GM18909 (cell line): ENCODE data around the gene MGME1.

ENCODE experiments used
- ATAC-seq: cut with Tn5 transposase; IDR thresholded peaks from one replicate; pipeline ENCODE4 v1.9.1; 2021; ENCODE audit warnings: mild to moderate bottlenecking; ENCODE audit not compliant: unreplicated experiment, poor library complexity

MGME1 gene

GRCh38 chr20:17968366-17969277, at the start of gene MGME1, which contains the start of gene SNX5:
TSS of gene MGME1 (plus strand) at chr20:17969018. CDS start at chr20:17969860, 842 bp downstream.
TSS of gene SNX5 (minus strand) at chr20:17968794. CDS start at chr20:17968425, 369 bp downstream.
- peak; percentile 83 for ATAC-seq

DNA sequence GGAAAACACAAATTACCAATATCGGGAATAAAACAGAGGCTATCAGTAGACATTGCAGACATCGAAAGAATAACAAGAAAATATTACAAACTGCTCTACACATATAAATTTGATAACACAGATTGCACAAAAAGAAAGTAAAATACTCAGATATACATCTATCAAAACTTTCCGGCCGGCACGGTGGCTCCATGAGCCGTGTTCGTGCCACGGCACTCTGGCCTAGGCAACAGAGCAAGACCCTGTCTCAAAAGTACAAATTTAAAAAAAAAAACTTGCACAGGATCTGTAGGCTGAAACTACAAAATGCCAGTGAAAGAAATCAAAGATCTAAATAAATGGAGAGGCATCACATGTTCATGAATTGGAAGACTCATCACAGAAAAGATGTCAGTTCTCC, 49.7 kb upstream of the MGME1 start:
- no peak for ATAC-seq

- ATAC-seq: no peak
These were observed 47.0 kb upstream of the MGME1 start for GRCh38 chr20:17921774-17922173.

DNA sequence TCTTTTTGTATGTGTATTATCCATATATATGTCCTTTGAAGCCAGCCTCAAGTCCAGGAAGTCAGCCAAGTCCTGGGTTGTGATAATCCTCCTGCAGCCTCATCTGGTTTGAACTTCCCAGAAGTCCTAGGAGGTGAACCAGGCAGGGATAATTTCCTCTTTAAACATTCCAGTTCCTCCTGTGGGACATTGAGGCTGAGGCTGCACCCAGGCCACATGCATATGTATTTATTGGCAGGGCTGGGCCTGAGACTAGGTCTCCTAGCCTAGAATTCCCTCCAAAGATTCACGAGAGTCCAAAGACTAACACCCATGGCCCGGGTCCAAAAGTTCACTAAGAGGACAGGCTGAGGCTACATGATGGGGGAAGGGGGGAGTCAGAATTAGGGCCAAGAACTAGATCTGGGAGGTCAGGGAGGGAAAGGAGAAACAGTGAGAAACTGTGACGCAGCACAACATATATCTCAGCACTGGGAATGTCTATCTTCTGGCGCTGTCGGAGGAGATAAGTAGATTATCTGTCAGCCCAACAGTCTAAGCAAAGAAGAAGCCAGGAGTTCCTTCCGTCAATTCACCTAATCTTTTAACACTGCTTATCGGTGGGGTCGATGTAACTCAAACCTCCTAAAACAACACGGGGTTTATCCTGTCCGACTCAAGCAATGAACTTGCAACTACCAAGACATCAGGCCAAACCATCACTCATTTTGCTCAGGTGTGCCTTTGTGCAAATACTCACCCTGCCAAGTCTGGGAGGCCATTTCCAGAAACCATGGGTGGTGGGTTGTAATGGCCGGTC, 43.5 kb upstream of the MGME1 start:
- ATAC-seq: no peak

DNA sequence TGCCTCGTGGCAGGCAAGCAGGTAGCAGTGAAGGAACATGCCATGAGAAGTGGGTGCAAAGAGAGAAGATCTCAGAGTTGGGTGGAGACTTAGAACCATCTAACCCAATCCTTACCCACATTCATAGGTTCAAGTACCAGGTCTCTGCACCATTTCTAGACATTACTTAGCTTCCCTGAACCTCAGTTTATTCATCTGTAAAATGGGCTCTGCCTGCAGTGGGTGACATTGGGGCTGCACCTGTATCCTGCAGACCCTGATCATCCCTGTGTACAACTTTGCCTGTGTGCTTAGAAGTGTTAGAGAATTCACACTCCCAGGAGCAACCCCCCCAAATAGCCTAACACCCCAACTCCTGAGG, 42.9 kb upstream of the MGME1 start:
- ATAC-seq: no peak

DNA sequence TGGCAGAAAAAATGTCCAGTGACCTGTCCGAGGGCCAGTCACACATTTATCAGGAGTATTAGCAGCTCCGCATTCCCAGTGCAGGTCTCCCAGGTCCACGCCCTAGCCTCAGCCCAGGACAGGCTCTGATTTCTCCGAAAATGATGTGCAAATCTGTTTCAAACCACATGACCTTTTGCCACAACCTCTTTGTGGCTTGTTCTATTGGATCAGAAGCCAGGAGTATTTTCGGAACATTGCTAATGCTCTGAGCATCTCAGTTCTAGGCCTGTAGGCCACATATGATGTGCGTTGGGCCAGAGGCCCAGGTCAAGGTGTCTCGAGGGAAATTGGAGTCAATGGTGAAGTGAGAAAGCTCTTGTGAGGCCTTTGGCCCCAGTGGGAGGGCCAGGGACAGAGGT, 40.6 kb upstream of the MGME1 start:
- ATAC-seq: no peak

GRCh38 chr20:17928633-17929311, 40.0 kb upstream of the MGME1 start:
- no peak for ATAC-seq

DNA sequence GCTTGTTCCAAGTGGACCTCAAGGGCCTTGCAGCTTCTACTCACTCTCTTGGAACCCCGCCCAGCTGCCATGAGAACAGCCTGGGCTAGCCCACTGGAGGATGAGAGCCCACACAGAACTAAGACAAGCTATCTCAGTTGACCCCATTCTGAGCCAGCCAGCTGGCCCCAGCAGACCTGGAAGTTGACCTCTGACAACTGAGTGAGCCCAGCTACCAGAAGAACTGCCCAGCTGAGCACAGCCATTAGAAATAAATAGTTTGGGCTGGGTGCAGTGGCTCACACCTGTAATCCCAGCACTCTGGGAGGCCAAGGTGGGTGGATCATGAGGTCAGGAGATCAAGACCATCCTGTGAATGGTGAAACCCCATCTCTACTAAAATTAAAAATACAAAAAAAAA, 37.3 kb upstream of the MGME1 start:
- ATAC-seq: no peak

- no peak for ATAC-seq
These were observed 36.4 kb upstream of the MGME1 start for GRCh38 chr20:17932396-17932795.

DNA sequence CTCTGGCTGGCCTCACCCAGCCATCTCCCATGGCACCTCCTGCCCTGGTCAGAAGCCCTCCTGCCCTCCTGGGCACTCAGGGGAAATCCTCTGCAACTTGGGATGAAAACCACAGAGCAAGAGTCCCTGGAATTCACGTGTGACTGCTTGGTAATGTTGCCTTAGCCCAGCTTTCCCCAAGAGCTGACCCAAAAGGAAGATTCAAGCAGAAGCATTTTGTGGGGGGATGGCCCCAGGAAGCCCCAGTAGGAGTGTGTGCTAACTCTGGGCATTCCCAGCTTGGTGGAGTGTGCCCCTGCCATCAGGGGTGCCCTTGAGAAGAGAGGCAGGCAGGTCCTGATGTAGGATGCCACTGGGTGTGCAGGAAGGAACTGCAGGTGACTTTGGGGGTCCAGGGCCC, 35.7 kb upstream of the MGME1 start:
- no peak for ATAC-seq

DNA sequence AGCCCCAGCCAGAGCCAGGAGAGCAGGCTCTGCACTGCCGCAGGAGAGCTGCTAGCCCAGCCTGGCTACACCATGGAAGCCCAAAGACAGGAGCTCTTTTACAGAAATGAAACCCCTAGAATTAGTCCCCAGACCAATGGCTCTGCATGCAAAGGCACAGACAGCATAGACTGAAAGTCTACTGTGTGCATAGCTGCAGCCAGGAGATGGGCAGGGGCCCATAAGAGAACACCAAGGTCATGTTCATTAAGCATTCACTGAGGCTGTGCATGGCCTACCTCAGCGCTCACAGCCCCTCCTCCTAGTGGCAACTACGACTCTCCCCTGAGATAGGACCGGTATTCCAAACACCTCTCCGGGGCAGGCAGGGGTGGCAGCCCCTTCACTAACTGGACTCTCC, 35.1 kb upstream of the MGME1 start:
- ATAC-seq: no peak

- ATAC-seq: no peak
These were observed 34.5 kb upstream of the MGME1 start for GRCh38 chr20:17934141-17934862.

DNA sequence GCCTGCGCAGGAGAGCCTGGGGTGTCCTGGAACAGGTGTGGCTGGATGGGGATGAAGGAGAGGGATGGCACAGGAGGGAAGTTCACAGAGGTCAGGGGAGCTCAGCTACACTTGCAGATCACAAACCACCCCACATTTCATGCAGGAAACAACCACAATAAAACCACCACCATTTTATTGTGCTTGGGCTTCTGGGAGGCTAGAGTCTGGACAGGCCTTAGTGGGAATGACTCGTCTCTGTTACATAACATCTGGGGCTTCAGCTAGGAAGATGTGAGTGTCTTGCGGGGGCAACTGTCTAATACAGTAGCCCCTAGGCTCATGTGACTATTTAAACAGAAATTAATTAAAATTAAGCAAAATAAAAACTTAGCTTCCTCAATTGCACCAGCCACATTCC, 33.6 kb upstream of the MGME1 start:
- no peak for ATAC-seq

- ATAC-seq: no peak
These were observed 33.1 kb upstream of the MGME1 start for GRCh38 chr20:17935761-17936160.

GRCh38 chr20:17936286-17936760, 32.5 kb upstream of the MGME1 start:
- no peak for ATAC-seq

DNA sequence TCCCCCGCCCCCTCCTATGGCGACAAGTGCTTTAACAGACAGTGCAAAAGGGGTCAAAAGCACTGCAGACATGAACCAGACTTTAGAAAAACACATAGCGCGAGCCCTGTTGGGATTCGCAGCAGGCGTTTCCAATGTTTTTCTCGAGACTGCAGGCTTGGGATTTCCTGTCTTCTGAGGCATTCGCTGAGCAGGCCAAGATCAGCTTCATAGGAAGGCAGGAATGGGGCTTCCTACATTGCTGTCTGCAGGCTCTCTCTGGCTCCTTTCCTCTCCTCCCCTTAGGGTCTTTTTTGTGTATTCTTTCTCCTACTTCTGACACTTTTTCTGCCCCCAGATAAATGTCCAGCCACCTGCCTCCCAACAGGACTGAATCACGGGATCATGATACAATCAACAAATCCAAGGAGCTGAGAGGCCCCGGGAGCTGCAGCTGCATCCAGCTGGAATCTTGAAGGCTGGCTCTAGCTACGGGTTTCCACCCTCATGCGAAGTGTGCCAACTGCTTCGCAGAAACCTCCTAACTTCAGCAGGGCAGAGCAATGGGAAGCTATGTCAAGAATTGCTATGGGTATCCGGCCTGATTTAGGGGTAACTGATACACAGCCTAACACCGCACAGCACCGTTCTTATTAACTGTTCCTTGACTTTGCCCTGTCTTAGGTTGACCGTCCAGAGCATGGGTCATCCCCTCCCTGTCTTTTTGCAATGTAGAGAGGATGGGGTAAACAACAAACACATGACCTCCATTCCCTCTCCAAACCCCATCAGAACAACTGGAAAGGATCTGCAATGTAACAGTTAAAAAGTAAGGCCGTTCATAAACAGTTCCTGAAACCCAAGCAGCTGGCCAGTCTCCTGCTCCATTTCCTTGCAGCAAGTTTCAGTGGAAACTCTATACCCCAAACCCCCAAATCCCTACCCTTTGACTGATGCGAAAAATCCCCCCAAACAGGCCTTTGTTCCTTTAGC, 31.8 kb upstream of the MGME1 start:
- ATAC-seq: no peak

GRCh38 chr20:17938871-17939619, 29.8 kb upstream of the MGME1 start:
- peak; percentile 83 for ATAC-seq

GRCh38 chr20:17939622-17940223, 29.1 kb upstream of the MGME1 start:
- no peak for ATAC-seq
